Stimulated activated naive CD4-positive, alpha-beta T cell (primary cell): ENCODE measurements around the gene RPTOR.
"Not testable (repeated sequence)": the region's sequence is repeated elsewhere in the genome, so short reads cannot be mapped to it uniquely, and the experiment has no call there.

Source experiments
- DNase-seq, 6 experiments: peaks; one replicate each; lab custom pipeline; 2025; lab: John Stamatoyannopoulos, UW

Gene RPTOR

GRCh38 chr17:80861418-80861815, 316.8 kb downstream of the RPTOR start:
- DNase-seq: no peak

GRCh38 chr17:80861892-80862291, 317.3 kb downstream of the RPTOR start:
- DNase-seq: peak; percentile 23 to 55 (median 42)

- no peak for DNase-seq
Observed at GRCh38 chr17:80862481-80862961, 317.9 kb downstream of the RPTOR start.

DNA sequence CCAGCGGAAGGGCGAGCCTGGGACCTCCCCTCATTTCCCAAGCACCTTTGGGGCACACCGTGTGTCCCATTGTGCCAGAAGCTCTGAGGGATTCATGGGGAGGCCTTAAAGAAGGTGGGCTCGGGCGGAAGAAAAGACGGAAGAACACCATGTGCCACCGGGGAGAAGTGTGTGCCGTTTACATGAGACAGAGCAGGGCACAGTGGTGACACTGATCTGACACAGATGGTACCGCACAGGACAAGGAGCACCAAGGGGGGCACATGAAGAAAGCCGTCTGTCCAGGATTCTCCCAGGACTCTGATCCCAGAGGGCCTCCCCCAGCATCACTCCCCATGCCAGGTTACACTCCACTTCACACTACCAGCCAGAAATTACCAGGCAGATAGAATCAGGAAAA, 318.3 kb downstream of the RPTOR start:
- no peak for DNase-seq

DNA sequence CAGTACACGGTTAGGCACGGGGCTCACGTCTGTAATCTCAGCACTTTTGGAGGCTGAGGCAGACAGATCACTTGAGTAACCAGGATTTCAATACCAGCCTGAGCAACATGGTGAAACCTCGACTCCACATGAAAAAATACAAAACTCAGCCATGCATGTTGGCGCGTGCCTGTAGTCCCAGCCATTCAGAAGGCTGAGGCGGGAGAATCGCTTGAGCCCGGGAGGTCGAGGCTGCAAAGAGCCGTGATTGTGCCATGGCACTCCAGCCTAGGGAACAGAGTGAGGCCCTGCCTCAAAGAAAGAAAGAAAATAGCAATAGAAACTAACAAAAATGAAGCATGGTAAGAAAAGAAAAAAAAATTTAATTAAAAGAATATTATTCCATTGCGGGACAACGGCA, 319.0 kb downstream of the RPTOR start:
- no peak for DNase-seq

DNA sequence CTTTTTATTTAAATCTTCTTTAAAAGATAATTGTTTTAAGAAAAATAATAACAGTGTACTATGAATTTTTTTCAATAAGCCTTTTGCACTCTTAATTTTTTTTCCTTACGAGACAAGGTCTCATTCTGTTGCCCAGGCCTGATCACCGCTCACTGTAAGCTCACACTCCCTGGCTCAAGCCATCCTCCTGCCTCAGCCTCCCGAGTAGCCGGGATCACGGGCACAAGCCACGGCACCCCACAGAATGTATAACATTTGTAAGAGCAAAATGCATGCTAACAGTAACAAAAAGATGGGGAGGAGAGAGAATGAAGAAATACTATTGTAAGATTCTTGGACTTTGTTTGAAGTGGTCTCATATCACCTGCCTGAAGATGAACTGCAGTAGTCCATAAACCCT, 320.1 kb downstream of the RPTOR start:
- no peak for DNase-seq

- DNase-seq: peak in 3 of 6 experiments; percentile 12 to 43 (median 30)
Observed at GRCh38 chr17:80866050-80866793, 321.6 kb downstream of the RPTOR start.

DNA sequence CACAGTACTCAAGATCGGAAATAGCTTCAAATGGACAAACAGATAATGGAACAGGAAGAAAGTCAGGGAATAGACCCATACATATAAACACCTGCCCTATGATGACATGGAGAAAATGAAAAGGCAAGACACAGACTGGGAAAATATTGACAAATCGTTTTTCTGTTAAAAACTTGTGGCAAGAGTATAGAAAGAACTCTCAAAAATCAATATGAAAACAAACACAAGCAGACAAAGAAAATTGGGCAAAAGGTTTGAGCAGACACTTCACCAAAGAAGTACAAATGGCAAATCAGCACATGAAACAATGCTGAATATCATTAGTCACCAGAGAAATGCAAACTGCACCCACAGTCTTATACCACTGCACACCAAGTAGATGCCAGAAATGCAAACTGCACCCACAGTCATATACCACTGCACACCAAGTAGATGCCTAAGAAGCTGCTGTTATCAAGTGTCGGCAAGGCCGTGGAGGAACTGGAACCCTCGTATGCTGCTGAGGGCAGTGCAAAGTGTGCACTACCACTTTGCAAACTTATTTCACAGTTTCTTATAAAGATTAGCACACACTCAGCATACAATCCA, 323.5 kb downstream of the RPTOR start:
- no peak for DNase-seq

DNA sequence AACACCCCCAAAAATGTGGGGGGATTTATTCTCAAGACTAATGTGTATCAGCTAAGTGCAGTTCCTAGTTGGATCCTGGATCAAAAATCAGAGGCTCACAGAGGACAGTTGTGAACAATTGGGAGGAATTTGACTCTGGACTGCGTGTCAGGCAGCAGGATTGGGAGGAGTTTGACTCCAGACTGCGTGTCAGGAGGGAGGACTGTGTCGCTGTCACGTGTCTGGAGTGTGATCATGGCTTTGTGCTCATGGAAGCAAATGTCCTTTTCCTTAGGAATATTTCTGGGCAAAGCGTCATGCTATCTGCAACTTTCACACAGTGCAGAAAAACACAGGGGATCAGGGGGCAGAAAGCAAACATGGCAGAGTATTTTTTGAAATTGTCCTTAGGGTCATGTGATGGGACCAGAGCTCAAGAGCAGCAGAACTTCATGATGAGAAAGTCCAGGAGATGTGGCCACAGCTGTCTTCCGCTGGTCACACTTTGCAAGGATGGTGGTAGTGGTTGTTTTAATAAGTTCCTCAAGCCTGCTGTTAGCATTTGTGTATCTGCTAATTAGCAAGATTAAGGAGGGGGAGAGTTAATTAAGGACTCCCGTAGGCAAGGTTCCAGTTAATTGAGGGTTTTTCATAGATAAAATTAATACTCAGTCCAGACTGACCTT, 325.0 kb downstream of the RPTOR start:
- DNase-seq: no peak

DNA sequence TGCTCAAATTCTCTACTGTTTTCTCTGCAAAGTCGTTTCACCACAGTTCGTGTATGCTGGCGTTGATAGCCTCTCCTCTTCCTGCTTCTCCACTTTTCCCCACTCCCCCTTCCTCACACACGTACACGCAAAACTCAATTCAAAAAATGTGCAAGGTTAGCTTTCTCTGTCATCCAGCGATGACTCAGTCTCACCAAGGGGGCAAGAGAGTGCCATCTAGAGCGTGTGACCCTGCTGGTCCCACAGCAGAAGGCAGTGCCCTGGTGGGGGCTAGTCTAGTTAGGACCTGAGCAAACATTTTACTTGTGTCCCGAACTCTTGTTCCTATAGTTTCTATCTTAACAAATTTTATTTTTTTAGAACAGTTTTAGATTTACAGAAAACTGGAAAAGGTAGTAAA, 325.8 kb downstream of the RPTOR start:
- no peak for DNase-seq

- DNase-seq: peak in 3 of 6 experiments; percentile 15 to 39 (median 21)
Observed at GRCh38 chr17:80871341-80871740, 326.7 kb downstream of the RPTOR start.

DNA sequence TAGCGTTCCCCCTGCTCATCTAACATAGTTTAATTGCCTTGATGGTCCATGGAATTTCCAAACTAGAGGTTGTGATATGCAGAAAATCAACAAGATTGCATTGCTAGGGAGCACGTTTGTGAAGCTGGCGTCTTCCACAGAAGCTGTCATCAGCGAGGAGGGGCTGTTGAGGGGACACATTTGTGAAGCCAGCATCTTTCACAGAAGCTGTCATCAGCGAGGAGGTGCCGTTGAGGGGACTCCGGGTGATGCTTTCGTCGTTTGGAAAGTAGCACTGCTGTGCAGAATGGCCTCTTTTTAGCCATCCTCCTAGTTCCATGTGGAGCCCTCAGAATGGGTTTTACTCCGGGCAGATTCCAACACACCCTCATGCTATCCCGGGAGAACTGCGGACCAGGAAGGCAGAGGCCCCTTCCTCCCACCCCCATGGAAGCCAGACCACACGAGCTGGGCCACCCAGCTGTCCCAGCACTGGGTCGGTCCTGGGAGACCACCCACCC, 327.4 kb downstream of the RPTOR start:
- DNase-seq: no peak

- no peak for DNase-seq
Observed at GRCh38 chr17:80872501-80873306, 328.1 kb downstream of the RPTOR start.

DNA sequence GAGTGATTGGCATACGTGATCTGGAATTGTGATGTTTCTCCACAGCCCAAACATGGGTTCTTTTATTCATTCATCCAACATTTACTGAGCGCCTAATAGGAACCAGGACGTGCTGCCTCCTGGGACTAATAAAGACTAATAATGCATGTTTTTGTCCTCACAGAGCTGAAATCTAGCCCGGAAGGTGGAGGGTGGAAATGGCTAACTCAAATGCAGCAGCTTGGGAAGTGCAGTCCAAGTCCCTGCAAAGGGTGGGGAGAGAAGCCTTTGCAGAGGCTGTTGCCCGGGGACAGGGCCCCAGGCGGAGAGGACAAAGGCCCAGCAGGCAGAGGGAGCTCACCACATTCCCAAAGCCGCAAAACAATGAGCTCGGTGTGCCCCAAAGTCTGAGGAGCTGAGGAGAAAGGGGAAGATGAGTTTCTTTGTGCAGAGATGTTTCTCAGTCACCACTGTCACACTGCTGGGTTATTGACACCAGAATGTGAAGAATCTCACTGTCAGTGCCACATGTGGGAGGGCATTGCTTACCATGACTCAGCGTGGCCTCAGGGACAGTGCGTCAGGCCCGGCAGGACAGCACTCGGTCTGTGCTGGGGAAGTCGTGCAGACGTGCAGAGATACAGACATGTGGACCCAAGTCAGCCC, 328.8 kb downstream of the RPTOR start:
- no peak for DNase-seq

GRCh38 chr17:80874866-80875445, 330.3 kb downstream of the RPTOR start:
- DNase-seq: no peak

DNA sequence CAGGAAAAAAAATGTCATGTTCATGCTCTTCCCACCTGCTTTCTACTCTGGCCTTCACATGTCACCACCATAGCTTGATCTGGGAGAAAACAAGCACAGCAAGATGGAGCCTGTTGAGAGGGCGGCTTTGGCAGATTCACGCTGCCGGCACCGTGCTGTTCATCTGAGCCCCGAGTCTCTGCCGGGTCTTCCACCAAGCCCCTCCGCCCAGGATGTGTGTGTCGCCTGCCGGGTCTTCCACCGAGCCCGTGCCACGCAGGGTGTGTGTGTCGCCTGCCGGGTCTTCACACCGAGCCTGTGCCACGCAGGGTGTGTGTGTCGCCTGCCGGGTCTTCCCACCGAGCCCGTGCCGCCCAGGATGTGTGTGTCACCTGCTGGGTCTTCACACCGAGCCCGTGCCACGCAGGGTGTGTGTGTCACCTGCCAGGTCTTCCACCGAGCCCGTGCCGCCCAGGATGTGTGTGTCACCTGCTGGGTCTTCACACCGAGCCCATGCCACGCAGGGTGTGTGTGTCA, 330.9 kb downstream of the RPTOR start:
- DNase-seq: not testable (repeated sequence)

- DNase-seq: not testable (repeated sequence)
Observed at GRCh38 chr17:80876456-80876949, 331.9 kb downstream of the RPTOR start.

GRCh38 chr17:80876950-80877728, 332.5 kb downstream of the RPTOR start:
- DNase-seq: peak in 3 of 6 experiments; percentile 7 to 51 (median 46)

- DNase-seq: no peak
Observed at GRCh38 chr17:80877729-80878303, 333.2 kb downstream of the RPTOR start.
